ENCODE results near the gene FAM89B.

DNA sequence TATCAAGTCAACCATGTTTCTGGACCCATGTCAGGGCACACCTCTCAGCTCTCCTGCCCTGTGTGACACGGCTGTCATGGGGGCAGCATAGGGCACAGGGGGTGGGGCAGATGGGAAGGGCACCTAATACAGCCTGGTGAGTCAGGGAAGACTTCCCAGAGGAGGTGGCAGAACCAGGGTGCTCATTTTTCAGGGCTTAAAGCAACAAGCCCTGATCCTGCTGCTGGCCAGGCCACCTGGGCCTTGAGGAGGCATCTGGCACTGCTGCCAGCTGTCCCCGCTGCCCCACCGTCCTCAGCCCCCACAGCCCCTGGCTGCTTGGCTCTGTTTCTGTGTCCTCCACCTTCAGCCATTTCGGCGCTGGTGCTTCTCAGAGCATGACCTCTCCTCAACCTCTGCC is 37.3 kb downstream of the FAM89B start:
- TF ChIP-seq POLR2A (IDR thresholded peaks at IDR 0.05), result no peak
- TF ChIP-seq CTCF (IDR thresholded peaks at IDR 0.05), result no peak

Measured in tibial nerve (tissue), 3 donors.